ENCODE results near the gene GBGT1. TPM values are rescaled to one million over a fixed set of nuclear protein-coding genes. Genes with fewer than 3 reads are reported as not detected.
A peak's percentile ranks its signal among the peaks of the same experiment; 100 is the strongest.

GBGT1 gene
- total RNA-seq, 1 donor from 2014 or later, result 1.1 TPM

DNA sequence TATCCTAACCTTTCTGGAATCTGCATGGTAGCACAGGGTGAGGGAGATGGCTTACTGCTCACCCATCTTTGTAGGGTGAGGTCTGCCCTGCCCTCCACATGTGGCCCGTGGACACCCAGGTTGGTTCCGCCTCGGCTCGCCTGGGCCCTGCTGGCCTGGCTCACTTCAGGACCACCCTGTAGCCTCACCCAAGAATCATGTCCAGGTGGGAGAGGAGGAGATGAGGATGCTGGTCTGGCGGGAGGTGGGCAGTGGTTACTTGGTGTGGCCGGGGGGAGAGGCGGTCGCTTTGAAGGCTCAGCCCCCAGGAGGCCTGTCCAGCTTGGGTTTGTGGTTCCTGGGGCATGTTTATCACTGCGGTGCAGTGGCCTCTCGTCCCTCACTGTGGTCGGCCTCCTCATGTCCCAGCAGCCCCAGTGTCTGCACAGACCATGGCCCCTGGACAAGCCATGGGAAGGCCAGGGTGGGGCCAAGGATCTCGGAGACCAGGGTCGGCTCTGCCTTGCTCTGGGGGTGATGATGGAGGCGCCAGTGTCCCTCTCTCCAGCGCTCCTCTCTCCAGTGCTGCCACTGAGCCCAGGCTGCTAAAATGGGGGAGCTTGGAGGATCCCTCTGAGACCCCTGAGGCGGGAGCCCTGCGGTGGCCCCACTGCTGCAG is 40.8 kb upstream of the GBGT1 start:
- FAIRE-seq (no peak), DNase-seq (ENCODE audit: low read depth) (no peak)
- TF ChIP-seq, protein P1, sequence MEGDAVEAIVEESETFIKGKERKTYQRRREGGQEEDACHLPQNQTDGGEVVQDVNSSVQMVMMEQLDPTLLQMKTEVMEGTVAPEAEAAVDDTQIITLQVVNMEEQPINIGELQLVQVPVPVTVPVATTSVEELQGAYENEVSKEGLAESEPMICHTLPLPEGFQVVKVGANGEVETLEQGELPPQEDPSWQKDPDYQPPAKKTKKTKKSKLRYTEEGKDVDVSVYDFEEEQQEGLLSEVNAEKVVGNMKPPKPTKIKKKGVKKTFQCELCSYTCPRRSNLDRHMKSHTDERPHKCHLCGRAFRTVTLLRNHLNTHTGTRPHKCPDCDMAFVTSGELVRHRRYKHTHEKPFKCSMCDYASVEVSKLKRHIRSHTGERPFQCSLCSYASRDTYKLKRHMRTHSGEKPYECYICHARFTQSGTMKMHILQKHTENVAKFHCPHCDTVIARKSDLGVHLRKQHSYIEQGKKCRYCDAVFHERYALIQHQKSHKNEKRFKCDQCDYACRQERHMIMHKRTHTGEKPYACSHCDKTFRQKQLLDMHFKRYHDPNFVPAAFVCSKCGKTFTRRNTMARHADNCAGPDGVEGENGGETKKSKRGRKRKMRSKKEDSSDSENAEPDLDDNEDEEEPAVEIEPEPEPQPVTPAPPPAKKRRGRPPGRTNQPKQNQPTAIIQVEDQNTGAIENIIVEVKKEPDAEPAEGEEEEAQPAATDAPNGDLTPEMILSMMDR (IDR thresholded peaks at IDR 0.05; ENCODE audit: insufficient read depth, low read length, severe bottlenecking), result no peak
- peaks cover 2% of the 10 kb centered on the region for H3K27me3 ChIP-seq (ENCODE audit: control insufficient read depth, insufficient read depth, low read length)
- no peak overlapping the region for H3K4me3 ChIP-seq (ENCODE audit: low read depth, low read length)
- H3K36me3 ChIP-seq (ENCODE audit: control insufficient read depth, insufficient read depth, low read length), result no peaks in the 10 kb centered on the region

DNA sequence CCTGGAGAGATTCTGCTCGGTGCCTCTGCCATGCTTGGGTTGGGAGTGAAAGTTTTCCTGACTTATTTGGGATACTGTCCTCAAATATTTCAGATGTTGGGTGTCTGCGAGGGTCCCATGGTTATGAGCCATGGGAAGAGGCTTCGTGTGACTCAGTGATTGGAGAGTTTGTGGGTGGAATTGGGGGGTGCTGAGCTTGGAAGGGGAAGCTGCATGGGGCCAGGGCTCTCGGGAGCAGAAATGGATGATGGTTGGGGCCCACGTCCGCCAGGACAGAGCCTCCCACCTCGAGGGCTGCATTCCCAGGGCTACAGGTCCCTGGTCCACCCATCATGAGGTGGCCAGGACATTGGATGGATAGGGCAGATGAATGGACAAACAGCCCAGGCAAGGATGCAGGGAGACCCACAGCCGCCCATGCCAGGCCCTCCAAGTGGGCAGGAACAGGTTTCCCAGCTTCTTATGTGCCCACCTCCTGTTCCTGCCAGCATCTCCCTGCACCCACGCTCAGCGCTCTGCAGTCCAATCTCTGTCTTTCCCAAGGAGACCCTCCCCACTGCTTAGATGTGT is 39.9 kb upstream of the GBGT1 start:
- TF ChIP-seq, protein P1 (IDR thresholded peaks at IDR 0.05; ENCODE audit: insufficient read depth, low read length, severe bottlenecking), result no peak
- H3K36me3 ChIP-seq (ENCODE audit: control insufficient read depth, insufficient read depth, low read length), result no peaks in the 10 kb centered on the region
- no peak for FAIRE-seq
- peaks cover 2% of the 10 kb centered on the region for H3K27me3 ChIP-seq (ENCODE audit: control insufficient read depth, insufficient read depth, low read length)
- no peak overlapping the region for H3K4me3 ChIP-seq (ENCODE audit: low read depth, low read length)
- DNase-seq (ENCODE audit: low read depth), result no peak

DNA sequence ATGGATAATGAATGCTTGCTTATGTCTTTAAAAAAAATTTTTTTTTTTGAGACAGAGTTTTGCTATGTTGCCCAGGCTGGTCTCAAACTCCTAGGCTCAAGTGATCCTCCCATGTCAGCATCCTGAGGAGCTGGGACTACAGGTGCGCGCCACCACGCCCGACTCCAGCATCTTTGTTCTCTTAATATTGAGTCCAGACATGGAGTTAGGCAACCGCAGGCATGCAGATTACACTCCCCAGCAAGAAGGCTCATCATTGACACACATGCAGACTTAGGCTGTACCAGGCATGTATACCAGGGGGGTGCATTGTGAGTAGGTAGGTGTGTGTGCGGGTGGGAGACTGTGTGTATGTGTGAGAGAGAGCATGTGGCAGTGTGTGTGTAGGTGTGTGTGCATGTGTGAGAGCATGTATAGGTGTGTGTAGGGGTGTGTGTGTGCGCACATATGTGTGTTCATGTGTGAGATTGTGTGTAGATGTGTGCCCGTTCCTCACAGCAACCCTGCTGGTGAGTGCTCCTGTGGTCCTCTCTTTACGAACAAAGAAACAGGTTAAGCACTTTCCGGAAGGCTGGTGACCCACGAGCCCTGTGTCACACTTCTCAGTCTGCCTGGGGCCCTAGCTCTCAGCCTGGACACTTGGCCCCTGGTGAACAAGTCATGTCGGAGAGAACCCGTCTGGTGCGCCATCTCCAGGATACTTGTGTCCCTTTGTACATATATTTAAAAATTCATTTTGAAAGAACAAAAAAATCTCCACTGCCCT is 39.2 kb upstream of the GBGT1 start:
- peak; percentile 96 for FAIRE-seq
- DNase-seq (ENCODE audit: low read depth), result no peak
- H3K4me3 ChIP-seq (ENCODE audit: low read depth, low read length), result no peak overlapping the region
- no peaks in the 10 kb centered on the region for H3K36me3 ChIP-seq (ENCODE audit: control insufficient read depth, insufficient read depth, low read length)
- peaks cover 2% of the 10 kb centered on the region for H3K27me3 ChIP-seq (ENCODE audit: control insufficient read depth, insufficient read depth, low read length)
- TF ChIP-seq, protein P1 (IDR thresholded peaks at IDR 0.05; ENCODE audit: insufficient read depth, low read length, severe bottlenecking), result no peak

DNA sequence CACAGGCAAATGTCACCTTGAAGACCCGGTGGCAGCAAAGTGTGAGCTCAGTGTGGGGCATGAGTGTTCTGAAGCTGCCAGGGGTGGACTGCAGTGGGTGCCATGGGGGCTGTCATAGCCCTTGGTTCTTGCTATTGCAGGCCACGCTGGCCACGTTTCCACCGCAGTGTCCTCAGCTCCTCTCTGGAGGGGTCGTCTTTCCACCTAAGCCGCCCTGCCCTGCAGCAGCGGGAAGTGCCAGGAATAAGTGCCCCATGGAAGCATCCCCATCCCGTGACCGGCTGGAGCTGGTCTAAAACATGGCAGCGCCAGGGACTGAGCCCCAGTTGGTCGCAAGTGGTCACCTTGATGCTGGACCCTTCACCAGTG is 38.4 kb upstream of the GBGT1 start:
- Histone ChIP-seq H3K4me3 (ENCODE audit: low read depth, low read length) (no peak overlapping the region), H3K36me3 (ENCODE audit: control insufficient read depth, insufficient read depth, low read length) (no peaks in the 10 kb centered on the region), H3K27me3 (ENCODE audit: control insufficient read depth, insufficient read depth, low read length) (peaks cover 2% of the 10 kb centered on the region)
- FAIRE-seq (no peak), DNase-seq (ENCODE audit: low read depth) (no peak)
- TF ChIP-seq, protein P1 (IDR thresholded peaks at IDR 0.05; ENCODE audit: insufficient read depth, low read length, severe bottlenecking), result no peak

DNA sequence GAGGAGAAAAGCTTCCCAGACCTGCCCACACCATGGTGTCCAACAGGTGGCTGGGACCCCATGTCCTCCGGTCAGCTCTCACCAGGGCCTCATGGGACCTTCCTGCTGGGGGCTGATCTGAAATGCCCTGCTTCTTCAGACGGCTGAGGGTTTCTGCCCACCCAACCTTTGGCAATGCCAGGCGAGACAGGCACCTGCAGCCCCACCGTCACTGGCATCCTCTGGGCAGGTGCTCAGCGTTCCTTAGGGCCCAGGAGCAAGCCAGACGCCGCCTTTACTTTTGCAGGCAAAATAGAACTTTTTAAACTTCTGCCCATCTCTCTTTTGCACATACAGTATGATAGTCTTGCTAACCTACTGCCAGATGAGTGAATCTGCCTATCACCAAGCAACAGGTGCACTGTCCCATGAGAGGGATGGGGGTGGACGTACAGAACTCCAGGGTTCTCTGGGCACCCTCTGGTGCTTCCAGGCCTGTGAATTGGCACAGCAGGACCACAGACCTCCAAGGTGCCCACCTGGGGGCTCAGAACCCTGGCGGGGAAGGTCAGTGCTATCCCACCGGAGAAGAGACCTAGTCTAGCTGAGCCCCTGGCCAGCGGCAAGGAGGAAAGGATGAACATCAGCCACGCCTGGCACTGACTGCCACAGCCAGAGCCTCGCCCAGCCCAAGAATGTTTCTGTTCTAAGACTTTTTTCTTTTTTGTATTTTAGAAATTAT is 37.9 kb upstream of the GBGT1 start:
- TF ChIP-seq, protein P1 (IDR thresholded peaks at IDR 0.05; ENCODE audit: insufficient read depth, low read length, severe bottlenecking), result no peak
- no peak for DNase-seq (ENCODE audit: low read depth)
- Histone ChIP-seq H3K27me3 (ENCODE audit: control insufficient read depth, insufficient read depth, low read length) (peaks cover 2% of the 10 kb centered on the region), H3K36me3 (ENCODE audit: control insufficient read depth, insufficient read depth, low read length) (no peaks in the 10 kb centered on the region), H3K4me3 (ENCODE audit: low read depth, low read length) (no peak overlapping the region)
- no peak for FAIRE-seq
